MM.1S (cell line): Measurements from ENCODE around the gene LUZP1.

Experiments used
- DNase-seq: peaks from one replicate; pipeline ENCODE4 v3.0.0-alpha.2; 2015
- H2AFZ ChIP-seq: fragments of 300-600 bp; sonication (generic); 2 replicates; pipeline ENCODE4 v1.6.0; 2016; ENCODE audit warnings: antibody characterized with exemption, low read length
- H3F3A ChIP-seq: fragments of 300-600 bp; sonication (generic); 2 replicates; pipeline ENCODE4 v1.6.1; 2016; ENCODE audit warnings: mild to moderate bottlenecking, antibody characterized with exemption, low read length, moderate library complexity, mixed read lengths; ENCODE audit not compliant: insufficient read depth
- H3K27ac ChIP-seq: fragments of 300-600 bp; sonication (generic); 2 replicates; pipeline ENCODE4 v1.5.1; 2016; ENCODE audit warnings: mild to moderate bottlenecking, low read length
- H3K27me3 ChIP-seq: fragments of 300-600 bp; sonication (generic); replicated peaks from 2 replicates; pipeline ENCODE4 v1.6.0; 2016; ENCODE audit warnings: low read length; ENCODE audit not compliant: insufficient read depth
- H3K36me3 ChIP-seq: fragments of 300-600 bp; sonication (generic); replicated peaks from 2 replicates; pipeline ENCODE4 v1.6.1; 2016; ENCODE audit warnings: mild to moderate bottlenecking, low read length, mixed read lengths; ENCODE audit not compliant: insufficient read depth
- H3K4me1 ChIP-seq: fragments of 300-600 bp; sonication (generic); 2 replicates; pipeline ENCODE4 v1.6.1; 2016; ENCODE audit warnings: low read length, mixed read lengths
- H3K4me2 ChIP-seq: fragments of 300-600 bp; sonication (generic); 2 replicates; pipeline ENCODE4 v1.6.0; 2016; ENCODE audit warnings: low read depth, low read length
- H3K4me3 ChIP-seq: fragments of 300-600 bp; sonication (generic); 2 replicates; pipeline ENCODE4 v1.5.1; 2016; ENCODE audit warnings: low read length, mixed read lengths
- H3K79me2 ChIP-seq: fragments of 300-600 bp; sonication (generic); 2 replicates; pipeline ENCODE4 v1.6.1; 2016; ENCODE audit warnings: mixed run types, low read length, mixed read lengths
- H3K9ac ChIP-seq: fragments of 300-600 bp; sonication (generic); 2 replicates; pipeline ENCODE4 v1.6.1; 2016; ENCODE audit warnings: low read length, mixed read lengths
- H3K9me2 ChIP-seq: fragments of 300-600 bp; sonication (generic); replicated peaks from 2 replicates; pipeline ENCODE4 v1.6.1; 2016; ENCODE audit warnings: mild to moderate bottlenecking, low read length, mixed read lengths; ENCODE audit not compliant: insufficient read depth
- H3K9me3 ChIP-seq: fragments of 300-600 bp; sonication (generic); replicated peaks from 2 replicates; pipeline ENCODE4 v1.6.1; 2016; ENCODE audit warnings: mild to moderate bottlenecking, low read length, mixed read lengths; ENCODE audit not compliant: insufficient read depth
- H4K20me1 ChIP-seq: fragments of 300-600 bp; sonication (generic); 2 replicates; pipeline ENCODE4 v1.6.1; 2016; ENCODE audit warnings: mild to moderate bottlenecking, low read length, moderate library complexity, mixed read lengths; ENCODE audit not compliant: insufficient read depth
- EZH2 ChIP-seq: fragments of 300-600 bp; sonication (generic); optimal IDR thresholded peaks from 2 replicates; pipeline ENCODE3; 2017; ENCODE audit warnings: low read depth, mild to moderate bottlenecking, antibody characterized with exemption, low read length, mixed read lengths
- EZH2phosphoT487 ChIP-seq: fragments of 300-600 bp; sonication (generic); IDR thresholded peaks from 2 replicates; pipeline ENCODE4 v1.6.1; 2018; ENCODE audit warnings: antibody characterized with exemption, low read length
- TF ChIP-seq, protein P1 (sequence below): fragments of 300-600 bp; sonication (generic); IDR thresholded peaks from 2 replicates; pipeline ENCODE4 v1.5.1; 2016; ENCODE audit warnings: antibody characterized with exemption, low read length, mixed read lengths

Gene LUZP1

DNA sequence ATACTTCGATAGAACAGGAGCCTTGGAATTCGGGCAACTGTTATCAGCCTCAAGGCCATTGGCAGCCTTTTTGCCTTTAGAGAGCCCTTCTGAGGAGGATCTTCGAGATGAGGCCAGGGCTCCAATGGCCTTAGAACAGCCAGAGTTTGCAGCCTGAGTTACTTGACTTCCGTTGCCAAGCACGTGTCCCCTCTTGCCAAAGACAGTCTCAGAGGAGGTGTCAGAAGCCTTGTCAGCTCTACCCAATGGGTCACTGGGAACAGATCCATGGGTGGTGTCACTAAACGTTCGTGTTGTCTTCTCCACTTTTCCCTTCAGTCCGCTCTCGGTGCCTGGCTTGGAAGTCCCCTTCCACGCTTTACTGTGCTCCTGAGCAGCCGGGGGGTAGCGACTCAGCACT, 76.2 kb downstream of the LUZP1 start:
- H3K27me3 ChIP-seq, result no peaks in the 10 kb centered on the region
- H4K20me1 ChIP-seq, result no peaks in the 10 kb centered on the region
- no peak overlapping the region for H3K27ac ChIP-seq
- H3K9me2 ChIP-seq, result no peaks in the 10 kb centered on the region
- H3K4me2 ChIP-seq, result no peak overlapping the region
- TF ChIP-seq EZH2phosphoT487, result no peak
- TF ChIP-seq, protein P1, sequence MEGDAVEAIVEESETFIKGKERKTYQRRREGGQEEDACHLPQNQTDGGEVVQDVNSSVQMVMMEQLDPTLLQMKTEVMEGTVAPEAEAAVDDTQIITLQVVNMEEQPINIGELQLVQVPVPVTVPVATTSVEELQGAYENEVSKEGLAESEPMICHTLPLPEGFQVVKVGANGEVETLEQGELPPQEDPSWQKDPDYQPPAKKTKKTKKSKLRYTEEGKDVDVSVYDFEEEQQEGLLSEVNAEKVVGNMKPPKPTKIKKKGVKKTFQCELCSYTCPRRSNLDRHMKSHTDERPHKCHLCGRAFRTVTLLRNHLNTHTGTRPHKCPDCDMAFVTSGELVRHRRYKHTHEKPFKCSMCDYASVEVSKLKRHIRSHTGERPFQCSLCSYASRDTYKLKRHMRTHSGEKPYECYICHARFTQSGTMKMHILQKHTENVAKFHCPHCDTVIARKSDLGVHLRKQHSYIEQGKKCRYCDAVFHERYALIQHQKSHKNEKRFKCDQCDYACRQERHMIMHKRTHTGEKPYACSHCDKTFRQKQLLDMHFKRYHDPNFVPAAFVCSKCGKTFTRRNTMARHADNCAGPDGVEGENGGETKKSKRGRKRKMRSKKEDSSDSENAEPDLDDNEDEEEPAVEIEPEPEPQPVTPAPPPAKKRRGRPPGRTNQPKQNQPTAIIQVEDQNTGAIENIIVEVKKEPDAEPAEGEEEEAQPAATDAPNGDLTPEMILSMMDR, result no peak
- no peak for TF ChIP-seq EZH2
- no peak overlapping the region for H3K4me3 ChIP-seq
- no peaks in the 10 kb centered on the region for H3K36me3 ChIP-seq
- H3K9me3 ChIP-seq, result no peaks in the 10 kb centered on the region
- H3F3A ChIP-seq, result no peaks in the 10 kb centered on the region
- DNase-seq, result no peak
- H3K4me1 ChIP-seq, result no peaks in the 10 kb centered on the region
- no peak overlapping the region for H3K9ac ChIP-seq
- no peak overlapping the region for H2AFZ ChIP-seq
- no peaks in the 10 kb centered on the region for H3K79me2 ChIP-seq

DNA sequence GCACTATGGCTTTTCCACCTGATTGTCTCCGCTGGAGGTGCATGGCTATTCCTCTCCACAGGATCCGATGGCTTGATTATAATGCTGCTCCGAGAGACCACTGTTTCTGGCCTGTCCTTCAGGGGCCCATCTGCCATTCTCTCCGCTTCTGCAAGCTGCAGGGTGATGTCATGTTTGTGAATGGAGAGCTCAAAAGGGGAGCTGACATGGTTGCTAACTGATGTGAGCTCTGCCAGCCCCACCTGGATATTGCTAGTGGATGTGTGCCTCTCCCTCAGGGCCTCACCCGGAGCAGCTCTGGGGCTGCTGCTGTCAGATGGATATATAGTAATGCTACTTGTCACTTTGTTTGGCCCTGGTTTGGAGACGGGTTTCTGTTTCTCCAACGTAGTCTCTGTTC, 77.1 kb downstream of the LUZP1 start:
- no peaks in the 10 kb centered on the region for H3K9me2 ChIP-seq
- H3K4me2 ChIP-seq, result no peak overlapping the region
- no peak overlapping the region for H3K4me3 ChIP-seq
- H3K36me3 ChIP-seq, result no peaks in the 10 kb centered on the region
- H3K9ac ChIP-seq, result no peak overlapping the region
- no peaks in the 10 kb centered on the region for H3K4me1 ChIP-seq
- TF ChIP-seq EZH2 (no peak), EZH2phosphoT487 (no peak)
- TF ChIP-seq, protein P1, result no peak
- H3K27me3 ChIP-seq, result no peaks in the 10 kb centered on the region
- no peaks in the 10 kb centered on the region for H3F3A ChIP-seq
- no peak overlapping the region for H3K27ac ChIP-seq
- H2AFZ ChIP-seq, result no peak overlapping the region
- no peaks in the 10 kb centered on the region for H4K20me1 ChIP-seq
- H3K9me3 ChIP-seq, result no peaks in the 10 kb centered on the region
- H3K79me2 ChIP-seq, result no peaks in the 10 kb centered on the region
- DNase-seq, result no peak

DNA sequence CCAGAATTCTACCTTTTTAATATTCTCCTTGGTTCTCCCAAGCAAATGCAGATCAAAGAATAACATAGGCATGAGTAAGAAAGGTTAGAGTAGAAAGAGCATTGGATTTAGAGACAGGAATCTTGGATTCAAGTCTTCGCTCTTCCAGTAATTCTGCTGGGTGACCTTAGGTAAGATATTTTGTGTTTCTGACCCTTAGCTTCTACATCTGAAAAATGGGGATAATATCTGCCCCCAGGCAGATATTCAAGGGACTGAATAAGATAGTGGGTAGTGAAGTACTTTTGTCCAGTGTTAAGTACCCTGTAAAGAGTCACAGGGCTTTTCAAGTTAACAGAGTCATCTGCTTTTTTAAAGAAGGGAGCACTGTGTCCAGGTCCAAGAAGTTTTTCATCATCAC, 78.6 kb downstream of the LUZP1 start:
- no peak for DNase-seq
- H3K9me2 ChIP-seq, result no peaks in the 10 kb centered on the region
- no peak overlapping the region for H3K27ac ChIP-seq
- no peak overlapping the region for H2AFZ ChIP-seq
- H3F3A ChIP-seq, result no peaks in the 10 kb centered on the region
- no peak overlapping the region for H3K9ac ChIP-seq
- H3K4me3 ChIP-seq, result no peak overlapping the region
- H3K79me2 ChIP-seq, result no peaks in the 10 kb centered on the region
- H4K20me1 ChIP-seq, result no peaks in the 10 kb centered on the region
- H3K36me3 ChIP-seq, result no peaks in the 10 kb centered on the region
- H3K9me3 ChIP-seq, result no peaks in the 10 kb centered on the region
- H3K4me2 ChIP-seq, result no peak overlapping the region
- H3K4me1 ChIP-seq, result no peaks in the 10 kb centered on the region
- TF ChIP-seq, protein P1, result no peak
- no peak for TF ChIP-seq EZH2
- TF ChIP-seq EZH2phosphoT487, result no peak
- H3K27me3 ChIP-seq, result no peaks in the 10 kb centered on the region
